GM21447 (cell line): ENCODE measurements around the gene TTC7B.
"Not testable (repeated sequence)": the region's sequence is repeated elsewhere in the genome, so short reads cannot be mapped to it uniquely, and the experiment has no call there.

Experiments used
- ATAC-seq: cut with Tn5 transposase; IDR thresholded peaks from one replicate; pipeline ENCODE4 v1.9.1; 2021; ENCODE audit not compliant: unreplicated experiment

The TTC7B gene

DNA sequence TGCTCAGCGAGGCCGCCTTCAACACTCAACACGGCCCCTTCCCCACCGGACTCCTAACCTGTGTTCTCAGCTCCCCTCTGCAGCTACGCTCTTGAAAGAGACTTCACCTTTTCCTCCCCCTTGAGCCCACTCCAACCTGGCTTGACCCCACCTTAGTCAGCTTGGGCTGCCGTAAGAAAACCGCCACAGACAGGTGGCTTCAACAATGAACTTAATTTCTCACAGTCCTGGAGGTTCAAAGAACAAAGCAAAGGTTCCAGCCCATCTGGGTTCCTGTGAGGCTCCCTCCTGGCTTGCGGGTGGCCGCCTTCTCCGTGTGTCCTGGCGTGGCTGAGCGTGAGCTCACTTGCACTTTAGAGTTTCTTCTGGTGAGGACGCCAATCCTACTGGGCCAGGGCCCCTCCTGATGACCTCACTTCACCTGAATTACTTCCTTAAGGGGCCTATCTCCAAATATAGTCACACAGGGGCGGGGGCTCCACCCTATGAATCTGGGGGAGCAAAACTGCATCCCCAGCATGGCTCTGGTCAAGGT lies 280.6 kb downstream of the TTC7B start:
- ATAC-seq = no peak

DNA sequence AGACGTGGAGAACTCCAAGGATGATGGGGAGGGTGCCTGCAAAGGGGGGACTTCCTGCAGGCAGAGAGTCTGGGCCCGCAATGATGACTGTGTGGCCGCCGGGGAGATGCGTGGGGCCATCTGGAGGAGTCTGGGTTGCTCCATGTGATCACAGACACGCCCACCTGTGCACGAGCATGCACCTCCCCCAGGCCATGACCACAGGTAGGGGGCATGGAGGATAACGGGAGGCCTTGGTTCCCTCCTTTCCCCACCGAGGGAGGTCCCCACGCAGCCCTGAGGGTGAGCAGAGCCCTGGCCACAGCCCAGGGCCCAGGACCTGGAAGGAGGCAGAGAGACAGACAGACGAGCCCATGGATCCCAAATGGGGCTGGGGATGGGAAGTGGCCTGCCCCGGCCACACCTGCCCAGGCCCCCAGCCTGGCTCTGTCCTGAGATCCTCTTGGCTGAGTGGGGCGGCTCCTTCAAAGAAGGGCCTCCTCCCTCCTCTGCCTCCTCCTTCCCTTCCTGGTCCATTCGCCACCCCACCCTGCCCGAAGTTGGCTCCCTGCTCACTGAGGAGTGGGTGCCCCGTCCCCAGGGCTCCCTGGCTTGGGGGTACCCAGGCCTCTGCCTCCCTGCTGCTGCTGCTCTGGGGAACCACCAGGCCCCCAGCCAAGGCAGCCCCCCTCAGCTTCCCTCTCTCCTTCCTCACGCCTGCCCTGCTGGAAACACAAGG lies 281.2 kb downstream of the TTC7B start:
- no peak for ATAC-seq

DNA sequence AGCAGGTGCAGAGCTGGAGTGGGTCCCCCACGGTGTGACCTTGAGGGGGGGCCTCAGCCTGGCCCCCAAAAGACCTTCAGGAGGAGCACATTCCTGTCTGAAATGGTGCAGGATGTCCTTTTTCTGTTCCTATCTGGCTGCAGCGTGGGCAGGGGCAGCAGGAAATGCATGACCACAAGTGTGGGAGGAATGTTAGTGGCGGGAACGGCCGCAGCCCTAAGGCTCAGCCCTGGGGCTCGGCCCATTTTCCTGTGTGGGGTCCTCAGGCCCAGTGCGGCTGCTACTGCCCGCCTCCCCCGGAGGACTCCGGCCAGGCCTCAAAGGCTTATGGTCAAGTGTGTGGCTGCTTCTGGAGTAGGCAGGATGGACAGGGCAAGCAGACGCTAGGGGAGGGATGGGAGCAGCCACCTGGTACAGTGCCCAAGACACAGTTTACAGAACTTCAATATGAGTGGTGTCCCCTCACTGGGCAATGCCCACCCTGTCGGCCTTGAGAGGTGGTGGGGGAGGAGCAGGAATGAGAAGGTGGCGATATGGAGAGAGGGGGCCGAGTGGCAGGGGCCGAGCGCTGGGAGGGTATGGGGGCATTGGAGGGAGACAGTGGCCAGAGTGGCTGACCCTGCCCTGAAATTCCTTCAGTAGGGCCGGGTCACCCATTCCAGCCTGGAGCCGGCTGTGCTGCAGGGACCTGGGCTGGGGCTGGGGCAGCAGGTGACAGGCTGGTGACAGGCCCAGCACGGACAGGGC lies 282.0 kb downstream of the TTC7B start:
- ATAC-seq = no peak

DNA sequence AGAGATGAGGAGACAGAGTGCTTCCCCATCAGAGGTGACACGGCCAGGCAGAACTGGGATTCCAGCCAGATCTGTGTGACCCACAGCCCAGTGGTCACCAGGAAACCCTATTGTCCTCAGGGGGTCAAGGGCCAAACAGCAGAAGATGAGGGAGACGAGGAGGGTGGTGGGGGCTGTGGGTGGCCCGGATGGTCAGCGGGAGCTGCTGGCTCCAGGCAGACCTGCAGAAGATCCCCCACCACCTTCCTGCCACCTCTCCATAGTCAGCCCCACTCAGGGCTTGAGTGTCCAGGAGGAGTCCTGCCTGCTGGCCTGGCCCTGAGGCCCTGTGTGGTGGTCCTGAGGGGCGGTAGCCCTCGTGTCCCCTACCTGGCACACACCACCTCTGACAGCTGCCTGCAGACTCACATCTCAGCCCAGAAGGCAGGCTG lies 282.6 kb downstream of the TTC7B start:
- no peak for ATAC-seq

DNA sequence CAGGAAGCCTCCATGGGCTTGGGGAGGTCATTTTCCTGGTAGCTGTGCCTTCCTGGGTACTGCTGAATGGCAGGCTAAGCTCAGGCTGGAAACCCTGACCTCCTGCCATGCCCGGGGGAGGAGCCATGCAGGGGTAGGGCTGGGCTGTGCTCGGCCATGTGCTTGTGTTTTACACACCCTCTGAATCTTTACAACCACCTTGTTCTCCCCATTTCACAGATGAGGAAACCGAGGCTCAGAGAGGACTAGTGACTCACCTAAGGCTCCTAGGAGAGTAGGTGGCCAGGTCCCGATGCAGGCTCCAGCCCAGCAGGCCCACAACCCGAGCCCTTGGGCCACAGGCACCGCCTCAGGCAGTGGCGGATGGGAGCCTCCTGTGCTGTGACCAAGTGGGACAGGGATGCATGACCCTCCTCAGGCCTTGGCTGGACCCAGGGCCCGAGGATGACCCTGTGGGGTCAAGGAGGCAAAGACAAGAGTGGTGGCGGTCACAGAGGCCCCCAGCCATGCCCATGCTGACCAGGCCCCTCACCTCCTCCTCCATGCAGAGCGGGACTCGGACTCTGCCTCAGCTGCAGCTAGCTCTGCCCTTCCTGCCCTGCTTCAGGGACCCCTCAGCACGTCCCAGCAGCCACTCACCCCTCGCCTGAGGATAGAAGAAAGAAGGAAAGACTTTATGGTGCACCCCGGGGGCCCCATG lies 283.3 kb downstream of the TTC7B start:
- ATAC-seq = no peak

DNA sequence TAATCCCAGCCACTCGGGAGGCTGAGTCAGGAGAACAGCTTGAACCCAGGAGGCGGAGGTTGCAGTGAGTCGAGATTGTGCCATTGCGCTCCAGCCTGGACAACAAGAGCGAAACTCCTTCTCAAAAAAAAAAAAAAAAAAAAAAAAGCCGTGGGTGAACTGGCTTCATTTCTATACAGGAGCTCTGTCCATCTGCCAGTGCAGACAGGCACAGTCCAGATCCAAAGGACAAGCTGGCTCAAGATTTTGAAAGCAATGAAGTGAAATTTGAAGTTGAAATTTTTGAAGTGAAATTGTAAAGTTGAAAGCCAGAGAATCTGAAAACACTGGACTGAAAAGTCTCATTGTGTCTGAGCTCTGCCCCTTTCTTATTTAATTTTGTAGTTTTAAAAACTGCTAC lies 284.7 kb downstream of the TTC7B start:
- ATAC-seq = no peak

DNA sequence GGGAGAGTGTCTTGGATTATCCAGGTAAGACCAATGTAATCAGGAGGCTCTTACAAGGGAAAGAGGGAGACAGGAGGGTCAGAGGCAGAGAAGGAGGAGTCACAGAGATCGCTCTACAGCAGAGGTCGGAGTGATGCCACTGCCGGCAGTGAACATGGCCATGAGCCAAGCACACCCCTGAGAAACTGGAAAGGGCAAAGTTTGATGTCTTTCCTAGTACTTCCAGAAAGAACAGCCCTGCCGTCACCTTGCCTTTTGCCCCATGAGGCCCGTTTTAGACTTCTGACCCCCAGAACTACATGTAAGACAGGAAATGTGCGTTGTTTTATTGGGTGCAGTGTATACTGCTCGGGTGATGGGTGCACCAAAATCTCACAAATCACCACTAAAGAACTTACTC lies 285.7 kb downstream of the TTC7B start:
- no peak for ATAC-seq

DNA sequence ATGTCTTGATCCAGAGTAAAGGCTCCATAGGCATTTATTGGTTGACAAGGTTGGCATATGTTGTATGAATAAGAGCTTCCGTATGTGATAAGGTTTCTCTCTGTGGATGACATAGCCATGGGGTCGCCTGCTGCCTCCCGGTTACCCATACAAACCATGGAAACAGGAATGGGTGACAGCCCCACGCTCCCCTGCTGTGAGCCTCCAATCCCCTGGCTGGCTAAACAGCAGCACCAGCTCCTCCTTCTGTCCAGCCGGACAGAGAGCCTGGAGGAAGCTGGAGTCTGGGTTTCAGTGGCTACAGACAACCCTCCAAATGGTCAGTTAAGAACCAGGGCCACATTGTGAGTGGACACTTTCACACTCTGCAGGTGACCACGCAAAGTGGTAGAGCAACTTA lies 288.3 kb downstream of the TTC7B start:
- ATAC-seq = no peak

DNA sequence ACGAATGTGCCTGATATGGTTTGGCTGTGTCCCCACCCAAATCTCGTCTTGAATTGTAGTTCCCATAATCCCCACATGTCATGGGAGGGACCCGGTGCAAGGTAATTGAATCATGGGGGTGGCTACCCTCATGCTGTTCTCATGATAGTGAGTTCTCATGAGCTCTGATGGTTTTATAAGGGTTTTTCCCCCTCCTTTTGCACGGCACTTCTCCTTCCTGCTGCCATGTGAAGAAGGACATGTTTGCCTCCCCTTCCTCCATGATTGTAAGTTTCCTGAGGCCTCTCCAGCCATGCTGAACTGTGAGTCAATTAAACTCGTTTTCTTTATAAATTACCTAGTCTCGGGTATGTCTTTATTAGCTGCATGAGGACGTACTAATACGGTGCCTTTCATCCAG lies 289.7 kb downstream of the TTC7B start:
- not testable (repeated sequence) for ATAC-seq

DNA sequence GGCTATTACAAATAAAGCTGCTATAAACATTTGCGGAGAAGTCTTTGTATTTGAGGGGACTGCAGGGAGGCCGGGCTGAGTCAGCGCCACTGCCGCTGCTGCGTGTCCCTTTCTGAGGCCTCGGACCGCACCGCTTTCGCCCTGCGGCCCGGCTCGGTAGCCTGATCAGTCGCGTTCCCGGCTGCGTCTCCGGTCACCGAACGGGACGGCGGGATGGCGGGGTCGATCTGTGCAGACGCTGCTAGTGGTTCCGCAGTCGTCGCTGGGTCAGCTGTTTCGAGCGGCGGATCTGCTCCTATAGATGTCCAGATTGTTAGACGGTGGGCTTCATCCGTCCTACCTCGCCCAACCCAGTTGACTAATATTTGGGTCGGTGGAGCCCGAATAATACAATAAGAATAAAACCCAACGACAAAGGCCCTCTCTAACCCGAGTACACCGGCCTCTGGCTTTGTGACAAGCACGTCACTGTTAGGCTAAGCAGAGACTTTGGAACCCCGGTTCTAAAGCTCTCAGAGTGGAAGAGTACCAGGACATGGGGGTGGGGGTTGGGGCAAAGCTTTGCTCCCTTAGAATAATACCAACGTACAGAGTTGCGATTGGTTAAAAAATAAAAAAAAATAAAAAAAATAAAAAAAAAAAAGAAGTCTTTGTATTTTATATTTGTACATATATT lies 290.7 kb downstream of the TTC7B start:
- not testable (repeated sequence) for ATAC-seq

DNA sequence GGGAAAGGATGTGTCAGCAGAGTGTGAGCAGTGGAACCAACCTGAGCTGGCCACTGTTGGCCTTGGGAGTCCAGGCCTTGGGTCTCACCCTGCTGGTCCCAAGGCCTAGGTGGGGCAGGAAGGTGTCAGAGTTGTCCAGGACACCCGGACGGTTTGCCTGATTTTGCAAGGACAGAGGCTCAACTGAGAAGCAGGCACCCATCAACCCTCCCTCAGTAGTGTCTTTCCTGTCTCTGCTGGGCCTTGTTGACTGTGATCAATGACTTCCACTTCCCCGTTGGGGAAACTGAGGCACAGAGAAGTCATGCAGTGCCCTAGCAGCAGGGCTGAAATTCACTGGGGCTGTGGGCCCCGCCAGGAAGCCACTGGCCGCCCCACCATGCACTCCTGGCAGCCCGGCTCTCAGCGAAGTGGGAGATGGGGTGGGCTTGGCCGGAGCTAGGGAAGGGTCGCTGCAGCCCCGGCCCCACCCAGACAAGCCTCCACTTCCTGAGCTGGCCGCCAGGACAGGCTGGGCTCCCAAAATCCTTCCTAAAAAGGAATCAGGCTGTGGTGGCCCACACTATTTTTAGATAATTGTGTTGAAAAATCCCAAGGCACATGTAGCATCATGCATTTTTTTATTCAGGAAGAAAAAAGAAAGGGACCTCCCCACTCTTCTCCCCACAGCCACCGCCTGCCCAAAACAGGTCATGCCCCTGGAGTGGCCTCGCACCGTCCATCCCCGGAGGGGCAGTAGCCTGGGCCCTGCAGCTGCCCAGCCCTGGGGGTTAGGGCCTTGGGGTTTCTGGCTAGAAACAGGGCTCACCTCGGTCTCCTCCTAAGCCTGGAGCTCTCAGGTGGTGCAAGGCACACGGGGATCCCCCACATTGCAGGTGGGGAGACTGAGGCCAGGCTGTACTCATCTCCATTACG lies 292.0 kb downstream of the TTC7B start:
- no peak for ATAC-seq

DNA sequence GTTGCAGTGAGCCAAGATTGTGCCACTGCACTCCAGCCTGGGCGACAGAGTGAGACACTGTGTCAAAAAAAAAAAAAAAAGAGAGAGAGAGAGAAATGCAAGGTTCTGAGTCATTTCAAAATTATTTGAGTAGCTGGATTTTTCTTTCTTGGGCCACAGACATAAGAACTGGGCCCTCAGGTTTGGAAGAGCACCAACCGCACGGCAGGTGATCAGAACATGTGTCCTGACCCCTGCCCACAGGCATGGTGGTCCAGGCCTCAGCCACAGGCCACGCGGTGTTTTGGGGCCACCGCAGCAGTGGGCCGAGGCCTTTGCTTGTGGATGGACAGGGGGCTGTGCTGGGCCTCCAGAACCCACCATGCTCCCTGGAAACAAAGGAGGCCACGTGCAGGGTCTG lies 292.7 kb downstream of the TTC7B start:
- no peak for ATAC-seq

DNA sequence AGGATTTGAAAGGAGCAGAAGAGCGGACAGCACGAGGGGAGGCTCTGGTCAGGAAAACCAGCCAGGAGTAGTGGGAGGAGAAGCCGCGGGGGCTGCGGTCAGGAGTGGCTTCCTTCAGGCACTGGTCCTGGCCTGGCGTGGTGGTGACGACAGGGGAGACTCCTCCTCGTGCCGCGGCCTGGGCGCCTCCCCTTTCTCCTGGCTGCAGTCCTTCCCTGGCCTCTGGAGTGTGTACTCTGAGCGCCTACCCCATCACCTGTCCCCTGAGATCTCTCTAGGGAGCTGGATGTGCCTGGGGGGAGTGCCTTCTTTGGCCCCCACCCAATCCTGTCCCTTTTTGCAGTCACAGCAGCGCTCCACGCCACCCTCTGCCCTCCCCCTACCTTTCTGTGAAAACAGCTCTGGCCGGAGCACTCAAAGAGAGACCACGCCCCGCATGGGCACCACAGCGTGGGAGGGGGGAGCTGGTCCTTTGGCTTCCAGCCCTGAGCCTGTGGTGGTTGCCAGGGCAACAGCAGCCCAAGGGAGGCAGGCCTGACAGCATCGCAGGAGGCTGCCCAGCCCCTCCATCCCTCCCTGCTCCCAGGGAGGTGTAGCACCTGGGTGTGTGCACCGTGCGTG lies 293.5 kb downstream of the TTC7B start:
- ATAC-seq = no peak

DNA sequence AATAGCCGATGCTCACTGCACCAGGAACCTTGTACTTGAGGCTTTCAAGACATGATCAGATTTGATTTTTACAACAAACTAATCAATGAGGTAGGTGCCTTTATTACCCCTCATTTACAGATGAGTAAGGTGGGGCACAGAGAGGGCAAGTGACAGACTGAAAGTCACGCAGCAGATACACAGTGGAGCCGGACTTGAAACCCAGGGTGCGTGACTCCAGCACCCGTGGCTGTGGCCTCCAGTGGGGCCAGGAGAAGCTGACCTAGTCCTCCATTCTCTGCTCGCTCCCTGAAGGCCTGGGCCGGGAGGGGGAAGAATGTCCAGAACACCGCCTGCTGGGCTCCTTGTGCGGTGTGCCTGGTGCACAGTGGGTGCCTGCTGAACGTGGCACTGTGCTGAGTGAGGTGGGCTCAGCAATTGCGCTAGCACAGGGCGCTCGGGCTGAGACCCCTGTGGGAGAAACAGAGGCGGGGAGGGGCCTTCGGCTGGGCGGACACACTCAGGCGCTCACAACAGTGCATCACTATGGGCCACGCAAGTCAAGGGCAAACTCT lies 294.2 kb downstream of the TTC7B start:
- ATAC-seq = no peak

DNA sequence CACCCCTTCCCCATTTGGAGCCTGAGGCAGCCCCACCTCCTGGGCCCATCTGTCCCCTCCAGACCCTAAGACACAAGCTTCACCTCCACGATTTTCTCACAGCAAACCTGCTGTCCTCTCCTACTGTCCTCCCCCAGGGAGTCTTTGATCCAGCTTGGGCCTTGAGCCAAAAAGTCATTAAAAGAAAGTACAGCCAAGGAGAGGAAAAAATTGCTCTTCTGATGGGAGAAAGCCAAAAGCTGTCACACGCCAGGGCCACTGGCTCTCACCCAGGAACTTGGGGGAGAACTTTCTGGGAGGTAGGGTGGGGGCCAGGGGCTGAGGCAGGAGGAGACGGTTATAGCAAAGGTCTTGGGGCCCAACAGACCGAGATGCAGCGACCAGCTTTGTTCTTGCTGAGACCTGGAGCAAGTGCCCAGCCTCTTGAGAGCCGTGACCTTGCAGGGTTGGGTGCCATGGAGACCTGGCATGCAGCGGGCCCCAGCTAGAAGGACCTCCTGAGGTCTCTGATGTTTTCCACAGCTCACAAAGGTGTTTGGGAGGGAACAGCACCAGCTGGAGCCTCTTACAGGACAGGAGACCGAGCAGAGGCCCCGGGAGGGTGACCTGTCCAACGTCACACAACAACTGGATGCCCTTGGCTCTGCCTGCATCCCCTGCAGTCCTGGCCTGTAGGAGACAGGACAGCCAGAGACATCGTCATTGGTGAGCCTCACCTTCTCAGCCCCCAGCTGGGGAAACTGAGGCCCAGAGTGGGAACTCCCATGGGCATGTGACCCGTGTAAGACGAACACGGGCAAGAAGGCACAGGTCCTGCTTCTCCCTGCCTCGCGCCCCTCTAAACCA lies 294.9 kb downstream of the TTC7B start:
- no peak for ATAC-seq

DNA sequence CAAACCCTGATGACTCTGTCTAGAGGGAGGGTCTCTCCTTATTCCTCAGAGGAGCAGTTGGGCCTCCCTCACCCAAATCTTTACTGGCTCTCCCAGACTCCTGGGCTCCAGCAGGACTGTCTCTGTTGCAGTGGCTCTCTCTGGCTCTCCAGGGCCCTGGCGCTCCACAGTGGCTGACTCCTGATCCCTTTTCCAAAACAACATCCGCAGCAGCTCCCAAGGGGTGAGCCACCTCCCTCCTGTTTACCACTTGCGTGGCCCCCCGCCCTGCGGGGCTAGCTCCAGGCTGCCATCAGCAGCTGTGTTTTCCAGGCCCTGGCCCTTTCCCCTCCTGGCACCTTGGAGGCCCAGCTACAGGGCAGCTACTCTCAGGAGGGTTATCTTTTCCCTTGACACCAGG lies 295.9 kb downstream of the TTC7B start:
- ATAC-seq = no peak

DNA sequence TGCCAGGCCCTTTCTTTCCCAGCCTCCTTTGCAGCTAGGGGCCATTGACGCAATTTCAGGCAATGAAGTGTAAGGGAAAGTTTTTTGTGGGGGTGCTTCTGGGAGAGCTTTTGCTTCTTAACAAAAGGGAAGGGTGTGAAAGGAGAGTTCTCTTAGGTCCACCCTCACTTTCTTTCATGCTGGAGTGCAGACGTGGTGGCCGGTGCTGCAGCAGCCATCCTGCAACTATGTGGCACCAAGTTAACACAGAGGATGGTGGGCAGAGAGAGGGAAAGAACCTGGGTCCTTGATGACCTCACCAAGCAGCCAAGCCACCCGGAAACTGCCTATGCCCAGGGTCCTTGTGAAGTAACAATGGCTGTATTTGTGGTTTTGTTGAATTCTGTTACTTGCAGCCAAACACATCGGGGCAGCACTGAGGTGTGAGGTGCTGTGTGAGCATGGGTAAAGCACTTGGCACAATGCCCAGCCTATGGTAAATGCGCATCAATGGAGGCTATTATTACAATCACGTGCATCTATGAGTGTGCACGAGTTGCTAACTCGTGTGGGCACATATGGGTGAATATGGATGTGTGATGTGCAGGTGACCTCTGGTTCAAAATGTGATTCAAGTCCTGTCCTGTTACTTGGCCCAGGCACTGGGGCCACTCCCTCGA lies 296.8 kb downstream of the TTC7B start:
- ATAC-seq = no peak

DNA sequence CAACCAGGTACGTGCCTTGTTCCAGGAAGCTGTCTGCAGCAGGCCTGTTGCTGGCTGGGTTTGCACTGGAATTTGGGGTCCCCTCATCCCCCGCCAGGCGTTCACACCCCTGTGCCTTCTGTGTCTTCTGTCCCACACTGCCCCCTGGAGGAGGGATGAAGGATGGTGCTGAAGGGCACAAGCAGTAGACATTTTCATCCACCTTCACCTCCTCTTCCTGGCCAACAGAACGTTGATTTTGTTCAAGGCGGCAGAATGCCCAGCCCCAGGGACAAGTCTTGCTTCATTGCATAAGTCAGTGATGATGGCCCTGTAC lies 297.3 kb downstream of the TTC7B start:
- no peak for ATAC-seq
